Caco-2 (cell line): ENCODE results near the gene SHROOM3. TPM values are rescaled to one million over a fixed set of nuclear protein-coding genes. Genes with fewer than 3 reads are reported as not detected.

Experiments used
- BruUV-seq: library from RNA; stranded (reverse); fragments of 400-500 nt; replicated peaks from 2 replicates; lab custom pipeline; 2021; lab: Mats Ljungman, UMichigan
- CTCF ChIA-PET: fragments of 300-600 bp; sonication (Branson Sonifier 250); formaldehyde crosslinking; loops from one replicate; lab custom pipeline; 2022; ENCODE audit warnings: antibody characterized with exemption; lab: Charles Lee
- POLR2A ChIA-PET: fragments of 300-600 bp; sonication (Branson Sonifier 250); formaldehyde crosslinking; loops from one replicate; lab custom pipeline; 2022; ENCODE audit warnings: antibody characterized with exemption; lab: Charles Lee
- DNase-seq, 2 experiments: peaks; one replicate each; pipeline versions ENCODE4 v3.0.0 to v3.0.0-alpha.2; 2020 to 2022
- H3K27me3 ChIP-seq: replicated peaks from 2 replicates; pipeline ENCODE4 v1.6.0; 2011; ENCODE audit warnings: low read length; ENCODE audit not compliant: control insufficient read depth, insufficient read depth
- H3K36me3 ChIP-seq: 2 replicates; pipeline ENCODE4 v1.5.1; 2011; ENCODE audit warnings: low read length; ENCODE audit not compliant: control insufficient read depth, insufficient read depth
- H3K4me1 ChIP-seq: fragments of 250-450 bp; sonication (Bioruptor Pico); 2 replicates; pipeline ENCODE4 v1.5.1; 2020; ENCODE audit warnings: mild to moderate bottlenecking
- H3K4me3 ChIP-seq: 2 replicates; pipeline ENCODE4 v1.5.1; 2011; ENCODE audit warnings: low read depth, mild to moderate bottlenecking, control low read depth, low read length
- H3K9me3 ChIP-seq: fragments of 250-450 bp; sonication (Bioruptor Pico); 2 replicates; pipeline ENCODE4 v1.5.1; 2020; ENCODE audit warnings: mild to moderate bottlenecking, moderate library complexity
- H3K27ac Mint-ChIP-seq: one replicate; pipeline ENCODE4 v1.8.0; 2022; ENCODE audit warnings: mixed read lengths; ENCODE audit not compliant: unreplicated experiment
- H3K27me3 Mint-ChIP-seq: one replicate; pipeline ENCODE4 v1.8.0; 2022; ENCODE audit warnings: mixed read lengths; ENCODE audit not compliant: insufficient read depth, unreplicated experiment
- H3K36me3 Mint-ChIP-seq: one replicate; pipeline ENCODE4 v1.8.0; 2022; ENCODE audit warnings: mild to moderate bottlenecking, mixed read lengths; ENCODE audit not compliant: insufficient read depth, unreplicated experiment
- H3K4me1 Mint-ChIP-seq: one replicate; pipeline ENCODE4 v1.8.0; 2022; ENCODE audit warnings: low read depth, mixed read lengths; ENCODE audit not compliant: unreplicated experiment
- H3K4me3 Mint-ChIP-seq: one replicate; pipeline ENCODE4 v1.8.0; 2022; ENCODE audit warnings: mild to moderate bottlenecking, moderate library complexity, mixed read lengths; ENCODE audit not compliant: unreplicated experiment
- H3K9me3 Mint-ChIP-seq: one replicate; pipeline ENCODE4 v1.8.0; 2022; ENCODE audit warnings: mixed read lengths; ENCODE audit not compliant: unreplicated experiment
- CTCF ChIP-seq, 2 experiments: fragments of 200-600 bp in 1 of 2; IDR thresholded peaks; 1 replicate in 1 of 2; 2 replicates in 1 of 2; pipeline versions ENCODE4 v1.5.1 to v1.8.0; 2011 to 2022; ENCODE audit warnings: antibody characterized with exemption in 1 of 2, control low read depth in 1 of 2, inconsistent platforms in 1 of 2, low read depth in 1 of 2, low read length in 1 of 2, mild to moderate bottlenecking in 1 of 2, moderate library complexity in 1 of 2; ENCODE audit not compliant: insufficient read depth in 1 of 2, severe bottlenecking in 1 of 2, unreplicated experiment in 1 of 2
- intact Hi-C: fragments of 100-400 bp; cut with micrococcal nuclease; formaldehyde crosslinking; loops from one replicate; pipeline ENCODE4 v1.10.0; 2022; ENCODE audit not compliant: unreplicated experiment
- total RNA-seq: library from RNA; stranded (reverse); gene quantifications from 2 replicates; pipeline ENCODE4 v1.2.3, GENCODE V29; 2022

The SHROOM3 gene
- total RNA-seq, 1 experiment from 2014 or later = 16.3 TPM

- H3K4me3 ChIP-seq = no peak overlapping the region
- H3K36me3 Mint-ChIP-seq = peaks cover 16% of the 10 kb centered on the region
- H3K4me3 Mint-ChIP-seq = peak overlapping the region; percentile 54
- ChIA-PET CTCF (interaction anchor here (0.5 to 1.0 kb wide), 2 partner anchors 54 to 114 kb away, joined by 4 to 9 read pairs; no protein-coding TSS in a partner anchor), POLR2A (interaction anchor here (1.1 kb wide), 1 partner anchor 119 kb away, joined by 7 read pairs; no protein-coding TSS in a partner anchor)
- peak; percentile 54 to 77 for DNase-seq
- H3K27me3 Mint-ChIP-seq = no peaks in the 10 kb centered on the region
- peak overlapping the region; percentile 95 for H3K27ac Mint-ChIP-seq
- H3K27me3 ChIP-seq = no peaks in the 10 kb centered on the region
- peaks cover 40% of the 10 kb centered on the region for H3K4me1 Mint-ChIP-seq
- TF ChIP-seq CTCF (IDR thresholded peaks at IDR 0.05; ENCODE audit: insufficient read depth in 1 of 2, low read depth in 1 of 2, low read length in 1 of 2, severe bottlenecking in 1 of 2, unreplicated experiment in 1 of 2) = no peak
- BruUV-seq = no TSS peak
- no peaks in the 10 kb centered on the region; the same call in 1 of the 2 replicates for H3K36me3 ChIP-seq
- peaks cover 65% of the 10 kb centered on the region for H3K4me1 ChIP-seq
- intact Hi-C loops = no loop called here
- H3K9me3 ChIP-seq = no peaks in the 10 kb centered on the region
- H3K9me3 Mint-ChIP-seq = no peaks in the 10 kb centered on the region
Measured at GRCh38 chr4:76704133-76704881, 269.3 kb downstream of the SHROOM3 start.

- Mint-ChIP-seq H3K36me3 (peaks cover 22% of the 10 kb centered on the region), H3K4me1 (peaks cover 40% of the 10 kb centered on the region), H3K27me3 (no peaks in the 10 kb centered on the region), H3K4me3 (peak overlapping the region; percentile 54), H3K27ac (peak overlapping the region; percentile 95), H3K9me3 (no peaks in the 10 kb centered on the region)
- DNase-seq = no peak
- H3K27me3 ChIP-seq = no peaks in the 10 kb centered on the region
- H3K4me3 ChIP-seq = no peak overlapping the region
- POLR2A ChIA-PET = no interaction called here
- BruUV-seq = no TSS peak
- peaks cover 65% of the 10 kb centered on the region for H3K4me1 ChIP-seq
- H3K36me3 ChIP-seq = no peaks in the 10 kb centered on the region; the same call in 1 of the 2 replicates
- no peak for TF ChIP-seq CTCF (IDR thresholded peaks at IDR 0.05; ENCODE audit: insufficient read depth in 1 of 2, low read depth in 1 of 2, low read length in 1 of 2, severe bottlenecking in 1 of 2, unreplicated experiment in 1 of 2)
- intact Hi-C loops = no loop called here
- CTCF ChIA-PET = no interaction called here
- no peaks in the 10 kb centered on the region for H3K9me3 ChIP-seq
Measured at GRCh38 chr4:76705472-76705871, 270.4 kb downstream of the SHROOM3 start.

GRCh38 chr4:76706581-76706980 is 271.6 kb downstream of the SHROOM3 start:
- peaks cover 59% of the 10 kb centered on the region for H3K4me1 ChIP-seq
- Mint-ChIP-seq H3K9me3 (no peaks in the 10 kb centered on the region), H3K27me3 (no peaks in the 10 kb centered on the region), H3K4me3 (no peak overlapping the region), H3K36me3 (peaks cover 22% of the 10 kb centered on the region), H3K27ac (peak overlapping the region; percentile 19), H3K4me1 (peaks cover 40% of the 10 kb centered on the region)
- H3K36me3 ChIP-seq = no peaks in the 10 kb centered on the region; the same call in 1 of the 2 replicates
- H3K4me3 ChIP-seq = no peak overlapping the region
- intact Hi-C loops = no loop called here
- DNase-seq = peak in 1 of 2 experiments; percentile 49
- H3K27me3 ChIP-seq = no peaks in the 10 kb centered on the region
- no peak for TF ChIP-seq CTCF (IDR thresholded peaks at IDR 0.05; ENCODE audit: insufficient read depth in 1 of 2, low read depth in 1 of 2, low read length in 1 of 2, severe bottlenecking in 1 of 2, unreplicated experiment in 1 of 2)
- BruUV-seq = no TSS peak
- CTCF ChIA-PET = no interaction called here
- no peaks in the 10 kb centered on the region for H3K9me3 ChIP-seq
- POLR2A ChIA-PET = no interaction called here
